Measurements from ENCODE around the gene SOX18.

Gene SOX18

GRCh38 chr20:64080013-64080812 is 30.8 kb upstream of the SOX18 start, which contains the start of gene OPRL1:
Gene OPRL1 (plus strand): TSS chr20:64080082. CDS start chr20:64092721, 12,639 bp downstream.
- no peak for DNase-seq (ENCODE audit: low spot score)

- no peak for DNase-seq (ENCODE audit: low spot score)
Observed at GRCh38 chr20:64079273-64080012, 30.0 kb upstream of the SOX18 start, which contains the start of gene RGS19. Gene RGS19 (minus strand): TSS chr20:64079518. CDS start chr20:64076886, 2,632 bp downstream.

- DNase-seq (ENCODE audit: low spot score) = no peak
Observed at GRCh38 chr20:64078934-64079272, 29.5 kb upstream of the SOX18 start.

- DNase-seq (ENCODE audit: low spot score) = no peak
Observed at GRCh38 chr20:64077876-64078551, 28.6 kb upstream of the SOX18 start.

GRCh38 chr20:64077541-64077875 is 28.1 kb upstream of the SOX18 start:
- no peak for DNase-seq (ENCODE audit: low spot score)

- no peak for DNase-seq (ENCODE audit: low spot score)
Observed at GRCh38 chr20:64077094-64077493, 27.7 kb upstream of the SOX18 start.

- no peak for DNase-seq (ENCODE audit: low spot score)
Observed at GRCh38 chr20:64076061-64076997, 26.9 kb upstream of the SOX18 start.

GRCh38 chr20:64075556-64075955 is 26.1 kb upstream of the SOX18 start:
- no peak for DNase-seq (ENCODE audit: low spot score)

GRCh38 chr20:64074963-64075362 is 25.5 kb upstream of the SOX18 start:
- DNase-seq (ENCODE audit: low spot score) = no peak

GRCh38 chr20:64074184-64074789 is 24.8 kb upstream of the SOX18 start:
- DNase-seq (ENCODE audit: low spot score) = no peak

GRCh38 chr20:64073476-64074183 is 24.2 kb upstream of the SOX18 start:
- DNase-seq (ENCODE audit: low spot score) = no peak

- no peak for DNase-seq (ENCODE audit: low spot score)
Observed at GRCh38 chr20:64072498-64073063, 23.1 kb upstream of the SOX18 start.

GRCh38 chr20:64071341-64072332 is 22.2 kb upstream of the SOX18 start:
- DNase-seq (ENCODE audit: low spot score) = no peak

- DNase-seq (ENCODE audit: low spot score) = no peak
Observed at GRCh38 chr20:64070244-64070993, 21.0 kb upstream of the SOX18 start.

GRCh38 chr20:64069614-64070243 is 20.3 kb upstream of the SOX18 start:
- DNase-seq (ENCODE audit: low spot score) = no peak

GRCh38 chr20:64069209-64069613 is 19.8 kb upstream of the SOX18 start:
- no peak for DNase-seq (ENCODE audit: low spot score)

- DNase-seq (ENCODE audit: low spot score) = no peak
Observed at GRCh38 chr20:64068386-64069208, 19.2 kb upstream of the SOX18 start.
